HG02798 (cell line): Measurements from ENCODE around the gene TMEM51.

Source experiments
- ATAC-seq: cut with Tn5 transposase; IDR thresholded peaks from one replicate; pipeline ENCODE4 v1.9.1; 2021; ENCODE audit warnings: mild to moderate bottlenecking; ENCODE audit not compliant: unreplicated experiment, poor library complexity

The TMEM51 gene

GRCh38 chr1:15212216-15212953 is 58.8 kb downstream of the TMEM51 start:
- no peak for ATAC-seq

DNA sequence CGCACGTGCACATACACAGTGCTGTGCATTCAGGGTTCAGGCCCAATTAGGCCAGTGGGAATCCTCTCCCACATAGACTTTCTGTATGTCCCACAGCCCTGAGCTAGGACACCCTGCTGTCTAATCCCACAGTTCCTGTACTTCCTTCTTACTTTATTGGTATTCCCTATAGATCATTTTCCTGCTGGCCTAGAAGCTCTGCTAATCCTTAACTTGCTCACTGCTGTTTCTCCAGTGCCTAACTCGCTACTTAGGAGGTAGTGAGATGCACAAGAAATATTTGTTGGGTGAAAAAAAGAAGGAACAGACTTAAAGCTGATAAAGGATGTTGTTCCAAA is 59.4 kb downstream of the TMEM51 start:
- ATAC-seq = no peak

DNA sequence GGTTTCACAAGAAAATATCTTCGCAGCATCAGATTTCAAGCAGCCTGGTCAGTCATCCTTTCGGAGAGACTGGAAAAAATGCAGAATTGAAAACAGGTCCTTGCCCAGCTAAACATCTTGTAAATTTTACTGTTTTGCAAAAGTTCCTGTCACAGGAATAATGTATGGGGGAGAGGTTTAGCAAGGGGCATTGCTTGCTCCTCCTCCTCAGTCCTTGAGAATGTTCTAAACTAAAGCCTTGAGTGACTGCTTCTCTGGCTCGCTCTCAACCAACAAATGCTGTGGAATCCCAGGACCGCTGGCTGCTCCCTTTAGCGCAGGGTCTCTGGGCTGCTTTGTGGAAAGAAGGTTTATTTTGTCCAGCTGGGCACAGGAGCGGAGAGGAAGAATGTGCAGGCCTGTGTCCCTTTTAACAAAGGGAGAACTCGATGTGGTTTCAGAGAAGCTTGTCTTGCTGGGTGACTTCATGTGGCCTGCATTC is 59.8 kb downstream of the TMEM51 start:
- ATAC-seq = no peak

GRCh38 chr1:15214527-15214926 is 61.0 kb downstream of the TMEM51 start:
- no peak for ATAC-seq

- no peak for ATAC-seq
Measured at GRCh38 chr1:15215116-15215515, 61.6 kb downstream of the TMEM51 start.

GRCh38 chr1:15217654-15218053 is 64.1 kb downstream of the TMEM51 start:
- no peak for ATAC-seq

GRCh38 chr1:15218287-15219279 is 65.0 kb downstream of the TMEM51 start:
- no peak for ATAC-seq

DNA sequence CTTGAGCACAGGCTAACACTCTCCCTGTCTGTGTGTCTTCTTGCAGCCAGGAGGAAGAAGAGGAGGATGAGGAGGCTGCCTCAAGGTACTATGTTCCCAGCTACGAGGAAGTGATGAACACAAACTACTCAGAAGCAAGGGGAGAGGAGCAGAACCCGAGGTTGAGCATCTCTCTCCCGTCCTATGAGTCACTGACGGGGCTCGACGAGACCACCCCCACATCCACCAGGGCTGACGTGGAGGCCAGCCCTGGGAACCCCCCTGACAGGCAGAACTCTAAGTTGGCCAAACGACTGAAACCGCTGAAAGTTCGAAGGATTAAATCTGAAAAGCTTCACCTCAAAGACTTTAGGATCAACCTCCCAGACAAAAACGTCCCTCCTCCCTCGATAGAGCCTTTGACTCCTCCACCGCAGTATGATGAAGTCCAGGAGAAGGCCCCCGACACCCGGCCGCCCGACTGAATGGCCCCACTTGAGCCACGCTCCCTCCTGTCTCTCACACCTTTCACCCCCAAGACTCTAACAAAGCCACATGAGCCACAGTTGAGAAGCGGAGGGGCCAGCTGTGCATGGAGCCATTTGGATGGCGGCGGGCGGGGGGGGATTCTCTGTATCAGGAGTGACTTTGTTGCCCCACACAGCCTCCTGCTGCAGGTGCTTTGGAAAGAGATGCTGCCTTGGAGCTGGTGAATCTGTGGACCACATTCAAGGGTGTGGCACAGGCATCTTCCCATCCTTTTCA is 65.9 kb downstream of the TMEM51 start:
- no peak for ATAC-seq

GRCh38 chr1:15220024-15220392 is 66.5 kb downstream of the TMEM51 start:
- ATAC-seq = no peak

GRCh38 chr1:15220825-15221431 is 67.4 kb downstream of the TMEM51 start:
- no peak for ATAC-seq

DNA sequence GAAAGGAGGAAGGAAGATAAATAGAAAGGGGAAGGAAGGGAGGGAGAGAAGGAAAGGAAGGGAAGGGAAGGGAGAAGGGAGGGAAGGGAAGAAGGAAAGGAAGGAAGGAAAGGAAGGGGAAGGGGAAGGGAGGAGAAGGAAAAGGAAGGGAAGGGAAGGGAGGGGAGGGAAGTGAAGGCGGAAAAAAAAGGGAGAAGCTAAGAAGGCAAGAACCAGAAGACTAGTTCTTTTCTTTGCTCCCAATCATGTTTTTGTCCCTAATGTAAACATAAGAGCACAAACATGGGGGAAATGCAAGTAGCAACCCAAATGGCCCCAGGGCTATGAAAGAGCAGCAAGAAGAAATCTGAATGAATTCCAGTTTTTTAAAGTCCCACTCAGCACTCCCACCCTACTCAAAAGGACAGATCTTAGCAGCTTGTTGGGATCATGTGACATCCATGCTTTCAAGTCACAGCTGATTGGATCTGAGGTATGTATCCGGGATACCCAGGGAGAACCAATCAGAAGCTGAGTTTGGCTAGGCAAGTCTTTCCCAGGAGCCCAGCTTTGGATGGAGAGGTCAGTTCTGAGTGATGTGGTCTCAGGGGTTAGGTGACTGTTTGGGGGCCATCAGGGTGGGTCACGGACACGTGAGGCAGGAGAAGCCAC is 69.2 kb downstream of the TMEM51 start:
- ATAC-seq = no peak

DNA sequence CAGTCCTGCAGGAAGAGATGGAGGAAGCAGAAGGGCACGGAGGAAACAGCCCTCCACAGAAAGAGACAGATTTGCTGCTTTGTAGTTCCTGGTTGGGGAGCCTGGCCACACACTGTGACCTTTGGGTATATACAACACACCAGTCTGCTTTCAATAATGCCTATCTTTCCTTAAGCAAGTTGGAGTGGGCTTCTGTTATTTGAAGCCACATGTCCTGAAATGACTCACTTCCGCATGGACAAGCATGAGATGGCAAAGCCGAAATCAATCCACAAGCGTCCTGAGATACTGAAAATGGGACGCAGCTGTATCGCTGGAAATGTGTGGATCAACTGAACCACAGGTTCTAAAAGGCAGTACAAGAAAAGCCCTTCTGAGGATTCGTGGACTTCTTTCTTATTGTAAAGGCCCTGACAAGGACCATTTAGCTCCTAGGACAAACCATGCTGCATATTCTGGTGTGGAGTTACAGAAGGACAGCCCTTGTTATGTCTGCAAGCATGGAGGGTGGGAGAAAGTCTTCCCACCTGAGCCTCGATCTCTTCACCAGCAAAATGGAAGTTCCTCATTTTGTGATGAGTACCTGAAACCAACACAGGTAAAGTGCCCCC is 70.8 kb downstream of the TMEM51 start:
- ATAC-seq = no peak

DNA sequence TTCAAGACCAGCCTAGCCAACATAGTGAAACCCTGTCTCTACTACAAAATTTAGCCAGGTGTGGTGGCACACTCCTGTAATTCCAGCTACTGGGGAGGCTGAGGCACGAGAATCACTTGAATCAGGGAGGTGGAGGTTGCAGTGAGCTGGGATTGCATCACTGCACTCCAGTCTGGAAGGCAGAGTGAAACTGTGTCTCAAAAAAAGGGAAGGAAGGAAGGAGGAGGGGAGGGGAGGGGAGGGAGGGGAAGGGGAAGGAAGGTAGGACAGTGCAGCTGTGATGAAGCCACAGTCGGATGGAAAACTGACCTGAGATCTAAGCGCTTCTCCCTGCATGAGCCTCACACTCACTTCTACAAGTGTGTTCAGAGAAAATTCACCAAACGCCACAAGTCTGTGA is 71.4 kb downstream of the TMEM51 start:
- no peak for ATAC-seq

- no peak for ATAC-seq
Measured at GRCh38 chr1:15225461-15225860, 71.9 kb downstream of the TMEM51 start.

- no peak for ATAC-seq
Measured at GRCh38 chr1:15226388-15227255, 73.1 kb downstream of the TMEM51 start.

- no peak for ATAC-seq
Measured at GRCh38 chr1:15229707-15230131, 76.2 kb downstream of the TMEM51 start.

DNA sequence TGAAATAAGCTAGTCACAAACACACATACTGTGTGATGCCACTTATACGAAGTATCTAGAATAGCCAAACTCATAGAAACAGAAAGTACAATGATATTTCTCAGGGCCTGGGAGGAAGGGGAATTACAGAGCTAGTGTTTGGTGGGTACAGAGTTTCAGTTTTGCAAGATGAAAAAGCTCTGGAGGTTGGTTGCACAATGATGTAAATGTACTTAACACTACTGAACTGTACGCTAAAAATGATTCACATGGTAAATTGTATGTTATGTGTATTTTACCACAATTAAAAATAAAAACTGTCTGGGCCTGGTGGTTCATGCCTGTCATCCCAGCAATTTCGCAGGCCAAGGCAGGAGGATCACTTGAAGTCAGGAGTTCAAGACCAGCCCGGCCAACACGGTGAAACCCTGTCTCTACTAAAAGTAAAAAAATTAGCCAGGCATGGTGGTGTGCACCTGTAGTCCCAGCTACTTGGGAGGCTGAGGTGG is 78.2 kb downstream of the TMEM51 start:
- no peak for ATAC-seq

DNA sequence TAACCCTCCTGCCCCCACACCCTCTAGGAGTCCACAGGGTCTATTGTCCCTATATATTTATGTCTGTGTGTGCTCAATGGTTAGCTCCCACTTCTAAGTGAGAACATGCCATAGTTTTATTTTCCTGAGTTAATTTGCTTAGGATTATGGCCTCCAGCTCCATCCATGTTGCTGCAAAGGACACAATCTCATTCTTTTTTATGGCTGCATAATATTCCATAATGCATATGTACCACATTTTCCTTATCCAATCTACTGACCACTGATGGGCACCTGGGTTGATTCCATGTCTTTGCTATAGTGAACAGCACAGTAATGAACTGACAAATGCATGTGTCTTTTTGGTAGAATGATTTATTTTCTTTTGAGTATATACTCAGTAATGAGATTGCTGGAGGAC is 80.1 kb downstream of the TMEM51 start:
- ATAC-seq = no peak
